H1 (cell line): ENCODE measurements around the gene CELF5. TPM values are rescaled to one million over a fixed set of nuclear protein-coding genes. Genes with fewer than 3 reads are reported as not detected.

Source experiments
- CTCF ChIA-PET: fragments of 300-600 bp; sonication (Branson Sonifier 250); formaldehyde crosslinking; loops from one replicate; lab custom pipeline; 2021; ENCODE audit not compliant: partially characterized antibody; lab: Charles Lee
- POLR2A ChIA-PET: fragments of 300-600 bp; sonication (Branson Sonifier 250); formaldehyde crosslinking; loops from one replicate; lab custom pipeline; 2021; ENCODE audit warnings: inconsistent platforms; ENCODE audit not compliant: partially characterized antibody; lab: Charles Lee
- DNase-seq, 2 experiments: peaks; one replicate each; pipeline versions ENCODE4 v3.0.0 to v3.0.0-alpha.2; 2010 to 2022; ENCODE audit warnings: low spot score in 2 of 2, low read depth in 1 of 2, mixed read lengths in 1 of 2
- FAIRE-seq: peaks from 2 replicates; lab custom pipeline; 2011; peaks lifted over from hg19 to GRCh38; lab: Jason Lieb, UNC
- H2AFZ ChIP-seq: 2 replicates; pipeline ENCODE4 v1.8.1; 2012; ENCODE audit warnings: low read length, inconsistent platforms
- H2AK5ac ChIP-seq: 2 replicates; pipeline ENCODE4 v1.6.1; 2013; ENCODE audit warnings: low read depth, low read length
- H2BK120ac ChIP-seq: replicated peaks from 2 replicates; pipeline ENCODE3; 2013; ENCODE audit warnings: low read depth, low read length, inconsistent platforms
- H2BK12ac ChIP-seq: 2 replicates; pipeline ENCODE4 v1.6.1; 2013; ENCODE audit warnings: low read depth, low read length
- H2BK15ac ChIP-seq: 2 replicates; pipeline ENCODE4 v1.6.1; 2013; ENCODE audit warnings: low read length
- H2BK20ac ChIP-seq: 2 replicates; pipeline ENCODE4 v1.6.1; 2013; ENCODE audit warnings: low read length
- H2BK5ac ChIP-seq: 2 replicates; pipeline ENCODE4 v1.6.1; 2013; ENCODE audit warnings: low read depth, low read length
- H3K14ac ChIP-seq: 2 replicates; pipeline ENCODE4 v1.6.1; 2013; ENCODE audit warnings: inconsistent platforms; ENCODE audit not compliant: insufficient read length
- H3K18ac ChIP-seq: 2 replicates; pipeline ENCODE4 v1.6.1; 2013; ENCODE audit warnings: low read length; ENCODE audit errors: extremely low read depth
- H3K23ac ChIP-seq: 2 replicates; pipeline ENCODE4 v1.6.1; 2013; ENCODE audit warnings: inconsistent platforms; ENCODE audit not compliant: insufficient read length
- H3K23me2 ChIP-seq: 2 replicates; pipeline ENCODE4 v1.6.1; 2013; ENCODE audit warnings: low read depth, low read length
- H3K27ac ChIP-seq: 2 replicates; pipeline ENCODE4 v1.6.1; 2011; ENCODE audit warnings: low read depth, low read length, inconsistent platforms
- H3K27me3 ChIP-seq, 4 experiments: replicated peaks in 1 of 4; 1 replicate in 1 of 4; 2 replicates in 3 of 4; pipeline versions ENCODE4 v1.6.1 to v1.8.1; 2011 to 2013; ENCODE audit warnings: low read length in 3 of 4, mild to moderate bottlenecking in 3 of 4, inconsistent platforms in 2 of 4, mixed read lengths in 2 of 4, moderate library complexity in 1 of 4; ENCODE audit not compliant: control insufficient read depth in 3 of 4, insufficient read depth in 3 of 4; ENCODE audit errors: extremely low read depth in 1 of 4
- H3K36me3 ChIP-seq, 4 experiments: 2 replicates each; pipeline versions ENCODE4 v1.6.1 to v1.8.1; 2011 to 2013; ENCODE audit warnings: mild to moderate bottlenecking in 4 of 4, low read length in 3 of 4, moderate library complexity in 2 of 4, control low read depth in 1 of 4, inconsistent platforms in 1 of 4; ENCODE audit not compliant: insufficient read depth in 4 of 4, control insufficient read depth in 2 of 4
- H3K4ac ChIP-seq: replicated peaks from 2 replicates; pipeline ENCODE3; 2013; ENCODE audit warnings: low read length, low read depth, mixed read lengths, inconsistent platforms; ENCODE audit not compliant: insufficient read length
- H3K4me1 ChIP-seq, 4 experiments: replicated peaks in 1 of 4; 1 replicate in 1 of 4; 2 replicates in 3 of 4; pipeline versions ENCODE4 v1.6.1 to v1.8.1; 2011 to 2013; ENCODE audit warnings: low read length in 3 of 4, inconsistent platforms in 2 of 4, mixed read lengths in 1 of 4; ENCODE audit not compliant: insufficient read depth in 4 of 4, control insufficient read depth in 3 of 4
- H3K4me2 ChIP-seq, 2 experiments: 2 replicates each; pipeline versions ENCODE4 v1.6.1 to v1.8.1; 2011 to 2013; ENCODE audit warnings: low read depth in 2 of 2, low read length in 2 of 2, control low read depth in 1 of 2, inconsistent platforms in 1 of 2, mild to moderate bottlenecking in 1 of 2; ENCODE audit not compliant: insufficient read depth in 1 of 2
- H3K4me3 ChIP-seq, 4 experiments: fragments of 200-600, 300-600 bp in 1 of 4; sonication (generic), shearing (Covaris generic), sonication (Bioruptor Twin) in 1 of 4; 2 replicates each; pipeline versions ENCODE4 v1.5.1 to v1.8.1; 2011 to 2016; ENCODE audit warnings: low read length in 4 of 4, low read depth in 3 of 4, control low read depth in 2 of 4, inconsistent platforms in 2 of 4, mild to moderate bottlenecking in 2 of 4, mixed read lengths in 1 of 4, moderate library complexity in 1 of 4; ENCODE audit not compliant: insufficient read depth in 2 of 4; ENCODE audit errors: extremely low read depth in 1 of 4
- H3K56ac ChIP-seq: replicated peaks from 2 replicates; pipeline ENCODE3; 2013; ENCODE audit warnings: low read depth, mild to moderate bottlenecking, mixed read lengths, low read length, inconsistent platforms; ENCODE audit not compliant: insufficient read length
- H3K79me1 ChIP-seq: 2 replicates; pipeline ENCODE4 v1.6.1; 2013; ENCODE audit warnings: low read depth, low read length, control low read depth
- H3K79me2 ChIP-seq, 2 experiments: 2 replicates each; pipeline versions ENCODE4 v1.6.1 to v1.8.1; 2012 to 2013; ENCODE audit warnings: low read length in 2 of 2, mild to moderate bottlenecking in 2 of 2, inconsistent platforms in 1 of 2; ENCODE audit not compliant: insufficient read depth in 2 of 2, control insufficient read depth in 1 of 2
- H3K9ac ChIP-seq, 4 experiments: replicated peaks in 1 of 4; 1 replicate in 1 of 4; 2 replicates in 3 of 4; pipeline versions ENCODE4 v1.6.1 to v1.8.1; 2011 to 2013; ENCODE audit warnings: low read depth in 3 of 4, low read length in 3 of 4, control low read depth in 2 of 4, mild to moderate bottlenecking in 2 of 4, moderate library complexity in 2 of 4, inconsistent platforms in 1 of 4; ENCODE audit errors: extremely low read depth in 1 of 4
- H3K9me3 ChIP-seq, 2 experiments: 2 replicates each; pipeline versions ENCODE4 v1.6.1 to v1.8.1; 2012 to 2013; ENCODE audit warnings: mild to moderate bottlenecking in 2 of 2, moderate library complexity in 2 of 2, control low read depth in 1 of 2, inconsistent platforms in 1 of 2, low read depth in 1 of 2, low read length in 1 of 2, mixed read lengths in 1 of 2; ENCODE audit not compliant: insufficient read depth in 2 of 2
- H4K20me1 ChIP-seq, 2 experiments: replicated peaks in 1 of 2; 2 replicates each; pipeline versions ENCODE3 to v1.8.1; 2011 to 2013; ENCODE audit warnings: inconsistent platforms in 2 of 2, low read length in 2 of 2, mild to moderate bottlenecking in 1 of 2; ENCODE audit not compliant: insufficient read depth in 2 of 2, control insufficient read depth in 1 of 2
- H4K5ac ChIP-seq: 2 replicates; pipeline ENCODE4 v1.6.1; 2013; ENCODE audit warnings: low read length, low read depth, mixed read lengths, inconsistent platforms; ENCODE audit not compliant: insufficient read length
- H4K8ac ChIP-seq: 2 replicates; pipeline ENCODE4 v1.8.0; 2013; ENCODE audit warnings: mild to moderate bottlenecking, moderate library complexity, low read length, inconsistent platforms; ENCODE audit not compliant: insufficient read depth; ENCODE audit errors: extremely low read depth
- H4K91ac ChIP-seq: replicated peaks from 2 replicates; pipeline ENCODE3; 2013; ENCODE audit warnings: low read length, mixed read lengths, inconsistent platforms; ENCODE audit not compliant: insufficient read length
- ASH2L ChIP-seq: fragments of 200-600, 300-600 bp; sonication (generic); IDR thresholded peaks from one replicate; pipeline ENCODE4 v1.7.1; 2017; ENCODE audit warnings: low read length
- CBX5 ChIP-seq: fragments of 300-800, 300-1000 bp; sonication (generic); IDR thresholded peaks from 2 replicates; pipeline ENCODE4 v1.7.1; 2016; ENCODE audit warnings: antibody characterized with exemption, low read length, low read depth
- CBX8 ChIP-seq: fragments of 300-800, 300-1000 bp; sonication (generic); IDR thresholded peaks from 2 replicates; pipeline ENCODE4 v1.7.1; 2016; ENCODE audit warnings: low read depth, low read length, borderline replicate concordance
- CHD1 ChIP-seq: IDR thresholded peaks from 2 replicates; pipeline ENCODE4 v1.6.1; 2012; ENCODE audit warnings: low read depth, low read length, improper control_type of control experiment
- CREB1 ChIP-seq: IDR thresholded peaks from 2 replicates; pipeline ENCODE4 v1.6.1; 2012; ENCODE audit warnings: inconsistent platforms
- JUN ChIP-seq: IDR thresholded peaks from 2 replicates; pipeline ENCODE4 v1.6.1; 2011; ENCODE audit warnings: low read depth, mild to moderate bottlenecking, improper control_type of control experiment, low read length
- NANOG ChIP-seq: IDR thresholded peaks from 2 replicates; pipeline ENCODE4 v1.6.1; 2011; ENCODE audit warnings: low read length, low read depth, mild to moderate bottlenecking, inconsistent platforms; ENCODE audit not compliant: insufficient read depth, poor library complexity, severe bottlenecking
- RFX5 ChIP-seq: IDR thresholded peaks from 2 replicates; pipeline ENCODE4 v1.6.1; 2011; ENCODE audit warnings: low read depth, low read length, improper control_type of control experiment, borderline replicate concordance
- SP4 ChIP-seq: IDR thresholded peaks from 2 replicates; pipeline ENCODE4 v1.6.1; 2012; ENCODE audit warnings: low read length, inconsistent platforms
- TAF1 ChIP-seq: IDR thresholded peaks from 2 replicates; pipeline ENCODE4 v1.6.1; 2011; ENCODE audit warnings: mild to moderate bottlenecking, low read depth, low read length
- TAF7 ChIP-seq: optimal IDR thresholded peaks from 2 replicates; pipeline ENCODE3; 2011; ENCODE audit warnings: low read depth, mild to moderate bottlenecking, inconsistent platforms, low read length, moderate library complexity, borderline replicate concordance
- TEAD4 ChIP-seq: IDR thresholded peaks from 2 replicates; pipeline ENCODE4 v1.6.1; 2012; ENCODE audit warnings: low read depth, low read length, inconsistent platforms, mixed read lengths
- WGBS, 2 experiments: shearing (Covaris generic) in 1 of 2; methylation state at CpG; one replicate each; pipeline versions ENCODE4 v1.1.6 to v1.1.7; 2013 to 2015; ENCODE audit warnings: low lambda C conversion rate in 2 of 2, mixed read lengths in 2 of 2, inconsistent platforms in 1 of 2, low coverage in 1 of 2, missing lambda C conversion rate in 1 of 2; ENCODE audit not compliant: insufficient replicate concordance in 2 of 2, insufficient coverage in 1 of 2, insufficient read length in 1 of 2; ENCODE audit errors: extremely low coverage in 1 of 2, missing lambda C conversion rate in 1 of 2; 5-methylcytosine and 5-hydroxymethylcytosine counted together
- polyA plus RNA-seq, 7 experiments: library from polyadenylated mRNA; depleted of rRNA in 3 of 7; stranded (reverse) in 5 of 7; unstranded in 2 of 7; fragments of >200 nt in 5 of 7; fragments of 200-250 nt in 2 of 7; gene quantifications; 1 replicate in 5 of 7; 2 replicates in 1 of 7; 4 replicates in 1 of 7; pipeline versions ENCODE4 v1.2.1 to v1.2.3, GENCODE V29; 2011 to 2013; ENCODE audit warnings: missing spikeins in 2 of 7, mixed read lengths in 2 of 7
- total RNA-seq: library from RNA; stranded (reverse); fragmentation: NEBNext Ultra II Directional; extraction: Animal tissue kit (Norgen Biotek cat#: 25700); gene quantifications from 2 replicates; pipeline ENCODE4 v1.2.1, GENCODE V29; 2021
- TF ChIP-seq, protein P1 (sequence below): IDR thresholded peaks from 2 replicates; pipeline ENCODE4 v1.6.1; 2012; ENCODE audit warnings: inconsistent platforms
- TF ChIP-seq, protein P2 (sequence below): IDR thresholded peaks from 2 replicates; pipeline ENCODE4 v1.6.1; 2012; ENCODE audit warnings: inconsistent platforms

CELF5 gene
- total and polyA plus RNA-seq, 2 of the 8 experiments (the other 6 are each of a cell fraction or from before 2014, with no cell fraction given), result 9.8 to 15.0 TPM

DNA sequence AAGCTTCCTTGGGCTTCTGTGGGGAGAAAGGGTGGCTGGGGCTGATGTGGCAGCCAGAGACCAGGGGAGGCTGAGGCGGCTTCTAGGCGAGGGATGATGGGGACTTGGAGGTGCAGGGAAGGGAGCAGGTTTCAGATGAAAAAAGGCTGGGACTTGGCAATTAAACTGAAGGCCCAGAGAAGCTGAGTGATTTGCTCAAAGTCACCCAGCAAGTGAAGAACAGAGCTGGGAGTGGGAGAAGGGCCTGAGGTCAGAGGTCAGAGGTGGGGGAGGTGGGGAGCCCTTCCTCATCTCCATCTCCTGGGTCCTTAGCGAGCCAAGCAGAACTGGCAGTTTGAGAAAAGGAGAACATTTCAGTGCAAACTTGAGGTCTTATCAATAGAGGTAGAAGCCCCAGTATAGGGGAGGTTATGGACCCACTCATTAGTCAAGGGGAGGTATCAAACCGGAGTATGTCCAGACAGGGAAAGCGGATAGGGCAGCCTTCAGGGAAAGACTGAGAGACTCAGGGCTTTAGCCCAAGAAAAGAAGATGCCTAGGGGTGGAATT, 92.3 kb downstream of the CELF5 start:
- POLR2A ChIA-PET, result interaction anchor here (0.9 to 1.1 kb wide), 2 partner anchors 9 to 10 kb away, joined by 3 to 4 read pairs; no protein-coding TSS in a partner anchor
- Histone ChIP-seq H3K23ac (no peak overlapping the region), H4K20me1 (no peaks in the 10 kb centered on the region), H2BK15ac (no peak overlapping the region), H2BK20ac (no peak overlapping the region), H3K14ac (no peak overlapping the region), H2AK5ac (no peak overlapping the region), H3K27ac (no peak overlapping the region), H3K9me3 (no peaks in the 10 kb centered on the region), H3K27me3 (no peaks in the 10 kb centered on the region; a peak in 1 of 7 replicates), H2AFZ (no peak overlapping the region), H3K79me2 (no peaks in the 10 kb centered on the region), H3K36me3 (no peaks in the 10 kb centered on the region), H3K4me2 (no peak overlapping the region), H2BK120ac (no peak overlapping the region), H3K4me1 (0 out of 7 replicates have a peak, but pooled peaks cover 0 to 2% (median 0%) of the 10 kb centered on the region in 4 experiments), H4K5ac (no peak overlapping the region), H3K4me3 (no peak overlapping the region), H4K8ac (peak overlapping the region; percentile 51; the same call in 1 of the 2 replicates), H3K56ac (no peak overlapping the region), H3K79me1 (no peaks in the 10 kb centered on the region), H2BK5ac (no peak overlapping the region), H3K9ac (no peak overlapping the region), H2BK12ac (no peak overlapping the region), H3K23me2 (no peaks in the 10 kb centered on the region), H3K4ac (no peak overlapping the region), H3K18ac (no peak overlapping the region), H4K91ac (no peak overlapping the region)
- CTCF ChIA-PET, result interaction anchor here (0.6 to 7.2 kb wide), 4 partner anchors 12 to 95 kb away, joined by 3 to 48 read pairs (median 3); no protein-coding TSS in a partner anchor
- DNase-seq, result no peak
- FAIRE-seq, result no peak
- WGBS, 2 experiments, result 93% methylated on average over 5 of the region's 5 CpGs; no CpG with 5 or more reads in 1 of the 2 experiments
- TF ChIP-seq RFX5 (no peak), CBX5 (no peak), CREB1 (no peak), TEAD4 (no peak), JUN (no peak), TAF7 (no peak), CBX8 (no peak), ASH2L (no peak), TAF1 (no peak), NANOG (no peak), SP4 (no peak), CHD1 (no peak)
- TF ChIP-seq, protein P1, sequence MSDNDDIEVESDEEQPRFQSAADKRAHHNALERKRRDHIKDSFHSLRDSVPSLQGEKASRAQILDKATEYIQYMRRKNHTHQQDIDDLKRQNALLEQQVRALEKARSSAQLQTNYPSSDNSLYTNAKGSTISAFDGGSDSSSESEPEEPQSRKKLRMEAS, result no peak
- TF ChIP-seq, protein P2, sequence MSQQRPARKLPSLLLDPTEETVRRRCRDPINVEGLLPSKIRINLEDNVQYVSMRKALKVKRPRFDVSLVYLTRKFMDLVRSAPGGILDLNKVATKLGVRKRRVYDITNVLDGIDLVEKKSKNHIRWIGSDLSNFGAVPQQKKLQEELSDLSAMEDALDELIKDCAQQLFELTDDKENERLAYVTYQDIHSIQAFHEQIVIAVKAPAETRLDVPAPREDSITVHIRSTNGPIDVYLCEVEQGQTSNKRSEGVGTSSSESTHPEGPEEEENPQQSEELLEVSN, result no peak
